Spleen (tissue), 11 donors: ENCODE data around the gene USP16. TPM values are rescaled to one million over a fixed set of nuclear protein-coding genes. Genes with fewer than 3 reads are reported as not detected.

Experiments used
- DNase-seq: peaks from one replicate; pipeline ENCODE4 v3.0.0-alpha.2; 2020
- H3K27ac ChIP-seq, 8 donors: fragments of 200-600 bp; sonication (generic) in 7 of 8; 1 replicate in 4 of 8; 2 replicates in 4 of 8; pipeline versions ENCODE4 v1.5.0 to v1.8.0; 2016 to 2021; ENCODE audit warnings: inconsistent platforms in 4 of 8, mild to moderate bottlenecking in 4 of 8, moderate library complexity in 1 of 8
- H3K27me3 ChIP-seq, 7 donors: fragments of 200-600 bp; sonication (generic) in 6 of 7; replicated peaks in 1 of 7; 1 replicate in 4 of 7; 2 replicates in 3 of 7; pipeline versions ENCODE4 v1.5.0 to v1.8.0; 2016 to 2021; ENCODE audit warnings: inconsistent platforms in 3 of 7, mild to moderate bottlenecking in 1 of 7
- H3K36me3 ChIP-seq, 6 donors: fragments of 200-600 bp; sonication (generic) in 5 of 6; 1 replicate in 4 of 6; 2 replicates in 2 of 6; pipeline versions ENCODE4 v1.5.0 to v1.8.0; 2016 to 2021; ENCODE audit warnings: inconsistent platforms in 2 of 6
- H3K4me1 ChIP-seq, 6 donors: fragments of 200-600 bp; sonication (generic) in 5 of 6; 1 replicate in 3 of 6; 2 replicates in 3 of 6; pipeline versions ENCODE4 v1.5.0 to v1.8.0; 2016 to 2021; ENCODE audit warnings: inconsistent platforms in 3 of 6
- H3K4me3 ChIP-seq, 8 donors: fragments of 200-600 bp; sonication (generic) in 7 of 8; 1 replicate in 4 of 8; 2 replicates in 4 of 8; pipeline versions ENCODE4 v1.5.0 to v1.8.0; 2016 to 2021; ENCODE audit warnings: inconsistent platforms in 4 of 8, mild to moderate bottlenecking in 4 of 8, moderate library complexity in 2 of 8
- H3K9me3 ChIP-seq, 8 donors: fragments of 200-600 bp; sonication (generic) in 7 of 8; 1 replicate in 4 of 8; 2 replicates in 4 of 8; pipeline versions ENCODE4 v1.5.0 to v1.8.0; 2016 to 2021; ENCODE audit warnings: inconsistent platforms in 4 of 8
- POLR2A ChIP-seq, 3 donors: fragments of 450-650 bp; IDR thresholded peaks; one replicate each; pipeline ENCODE4 v1.5.1; 2017; ENCODE audit warnings: antibody characterized with exemption in 3 of 3, mild to moderate bottlenecking in 1 of 3
- POLR2AphosphoS5 ChIP-seq, 3 donors: sonication (generic); formaldehyde crosslinking; IDR thresholded peaks; one replicate each; pipeline ENCODE4 v1.5.1; 2017; ENCODE audit warnings: antibody characterized with exemption in 3 of 3
- WGBS, 5 donors: extraction: QIAGEN DNeasy Blood & Tissue Kit in 3 of 5; methylation state at CpG; one replicate each; pipeline versions ENCODE4 v1.1.5 to v1.1.7; 2013 to 2018; 5-methylcytosine and 5-hydroxymethylcytosine counted together
- intact Hi-C: fragments of 100-400 bp; cut with DNase I; formaldehyde crosslinking; loops from one replicate; pipeline ENCODE4 v1.15.0; 2023; ENCODE audit warnings: low total_unique reads
- polyA plus RNA-seq, 3 donors: library from polyadenylated mRNA; stranded (reverse); fragments of 200-250 nt; gene quantifications; one replicate each; pipeline ENCODE4 v1.2.1, GENCODE V29; 2013
- total RNA-seq, 7 donors: library from RNA; depleted of rRNA in 3 of 7; stranded (reverse); fragments of >200 nt in 3 of 7; fragmentation: NEBNext Ultra II Directional in 4 of 7; extraction: Animal tissue kit (Norgen Biotek cat#: 25700) in 4 of 7; gene quantifications; one replicate each; pipeline versions ENCODE4 v1.1.0 to v1.2.1, GENCODE V29; 2016 to 2021
- TF ChIP-seq, protein P1 (sequence below), 11 experiments: fragments of 200-600 bp in 7 of 11; fragments of 450-650 bp in 4 of 11; sonication (generic) in 4 of 11; IDR thresholded peaks in 8 of 11; conservative IDR thresholded peaks in 3 of 11; 1 replicate in 7 of 11; 2 replicates in 4 of 11; pipeline versions ENCODE4 v1.4.0 to v1.8.0; 2016 to 2021; ENCODE audit warnings: antibody characterized with exemption in 11 of 11, inconsistent platforms in 4 of 11, mild to moderate bottlenecking in 1 of 11
- donor health status: healthy with polysubstance abuse.
- donor health status: DM: no; HTN: no; CAD: no; lungs with moderate emphysema.
- donor health status: DM: no; HTN: no; CAD: no.
- donor health status: Bipolar disorder and iron deficiency.
- donor health status: healthy.
- donor health status: DM: no; HTN: no; CAD: no.
- donor health status: DM: yes; HTN: yes; CAD: no.

USP16 gene
- total and polyA plus RNA-seq, 10 donors: 17.2 to 40.9 (median 35.8) TPM

DNA sequence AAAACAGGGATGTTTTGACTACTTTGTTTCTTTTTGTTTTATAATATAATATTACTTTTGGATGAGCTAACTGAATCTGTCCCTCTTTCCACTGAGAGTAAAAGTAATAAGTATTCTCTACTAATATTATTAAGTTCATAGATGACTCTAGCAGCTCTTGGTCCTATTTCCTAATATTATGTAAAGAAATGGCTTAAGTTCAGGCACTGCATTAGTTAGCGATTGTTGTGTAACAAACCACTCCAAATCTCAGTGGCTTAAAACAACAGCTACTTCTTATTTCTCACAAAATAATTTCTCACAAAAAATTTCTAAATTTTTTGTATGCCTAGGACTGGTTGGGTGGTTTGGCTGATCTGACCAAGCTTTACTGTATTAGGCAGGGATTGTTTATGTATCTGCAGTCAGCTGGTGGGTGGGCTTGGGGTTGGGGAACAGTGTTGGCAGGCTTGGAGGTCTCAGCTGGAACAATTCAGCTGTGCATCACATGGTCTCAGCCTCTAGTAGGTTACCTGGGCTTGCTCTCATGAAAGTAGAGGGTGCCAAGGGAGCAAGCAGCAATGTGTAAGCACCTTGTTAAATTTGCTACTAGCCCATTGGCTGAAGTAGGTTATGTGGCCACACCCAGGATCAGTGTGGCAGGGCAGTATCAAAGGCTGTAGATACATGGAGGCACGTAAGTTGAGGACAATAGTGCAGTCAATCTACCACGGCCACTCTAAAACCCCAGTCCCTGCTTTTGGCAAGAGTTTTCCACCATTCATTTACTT is 57.8 kb downstream of the USP16 start:
- intact Hi-C loops: loop anchor here (10.0 kb wide), 1 partner anchor 213 kb away; the partner anchor contains the start of gene BACH1
- no peaks in the 10 kb centered on the region for H3K27me3 ChIP-seq
- H3K4me1 ChIP-seq: peaks cover 8 to 49% (median 34%) of the 10 kb centered on the region in 6 donors
- 74 to 94% (median 85%) methylated on average over 3 of the region's 3 CpGs for WGBS, 5 donors
- no peak for DNase-seq
- no peak overlapping the region for H3K4me3 ChIP-seq
- no peaks in the 10 kb centered on the region for H3K9me3 ChIP-seq
- H3K27ac ChIP-seq: peak overlapping the region in 1 of 8 donors; percentile 28
- H3K36me3 ChIP-seq: peaks cover 0 to 11% (median 0%) of the 10 kb centered on the region in 6 donors
- TF ChIP-seq POLR2A (IDR thresholded peaks at IDR 0.05): no peak
- TF ChIP-seq POLR2AphosphoS5 (IDR thresholded peaks at IDR 0.05): no peak
- TF ChIP-seq, protein P1, sequence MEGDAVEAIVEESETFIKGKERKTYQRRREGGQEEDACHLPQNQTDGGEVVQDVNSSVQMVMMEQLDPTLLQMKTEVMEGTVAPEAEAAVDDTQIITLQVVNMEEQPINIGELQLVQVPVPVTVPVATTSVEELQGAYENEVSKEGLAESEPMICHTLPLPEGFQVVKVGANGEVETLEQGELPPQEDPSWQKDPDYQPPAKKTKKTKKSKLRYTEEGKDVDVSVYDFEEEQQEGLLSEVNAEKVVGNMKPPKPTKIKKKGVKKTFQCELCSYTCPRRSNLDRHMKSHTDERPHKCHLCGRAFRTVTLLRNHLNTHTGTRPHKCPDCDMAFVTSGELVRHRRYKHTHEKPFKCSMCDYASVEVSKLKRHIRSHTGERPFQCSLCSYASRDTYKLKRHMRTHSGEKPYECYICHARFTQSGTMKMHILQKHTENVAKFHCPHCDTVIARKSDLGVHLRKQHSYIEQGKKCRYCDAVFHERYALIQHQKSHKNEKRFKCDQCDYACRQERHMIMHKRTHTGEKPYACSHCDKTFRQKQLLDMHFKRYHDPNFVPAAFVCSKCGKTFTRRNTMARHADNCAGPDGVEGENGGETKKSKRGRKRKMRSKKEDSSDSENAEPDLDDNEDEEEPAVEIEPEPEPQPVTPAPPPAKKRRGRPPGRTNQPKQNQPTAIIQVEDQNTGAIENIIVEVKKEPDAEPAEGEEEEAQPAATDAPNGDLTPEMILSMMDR (IDR thresholded peaks at IDR 0.05 in 8 of 11, conservative IDR thresholded peaks at IDR 0.05 in 3 of 11): no peak

DNA sequence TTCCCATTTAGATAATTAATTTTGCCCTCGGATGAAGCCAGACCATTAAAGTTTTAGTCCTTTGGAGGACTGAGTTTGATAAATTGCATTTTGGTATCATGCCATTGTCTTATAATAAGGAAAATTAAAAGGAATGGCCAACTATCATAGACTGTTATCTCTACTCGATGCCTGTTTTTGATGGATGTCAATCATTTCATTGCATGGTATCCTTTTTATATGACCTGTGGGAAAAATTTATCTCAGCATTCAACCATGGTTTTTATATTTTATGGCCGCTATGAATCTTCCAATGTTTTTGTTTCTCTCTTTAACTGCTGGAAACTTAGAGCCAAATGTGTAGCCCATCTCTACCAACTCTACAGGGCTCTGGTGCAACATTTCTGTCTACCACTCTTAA is 58.8 kb downstream of the USP16 start:
- Histone ChIP-seq H3K9me3 (no peaks in the 10 kb centered on the region), H3K27ac (no peak overlapping the region), H3K4me1 (peaks cover 8 to 40% (median 28%) of the 10 kb centered on the region in 6 donors), H3K36me3 (peaks cover 0 to 11% (median 1%) of the 10 kb centered on the region in 6 donors), H3K4me3 (no peak overlapping the region), H3K27me3 (no peaks in the 10 kb centered on the region)
- 89 to 96% (median 94%) methylated on average over 3 of the region's 3 CpGs for WGBS, 5 donors
- TF ChIP-seq, protein P1 (IDR thresholded peaks at IDR 0.05 in 8 of 11, conservative IDR thresholded peaks at IDR 0.05 in 3 of 11): no peak
- no peak for TF ChIP-seq POLR2A (IDR thresholded peaks at IDR 0.05)
- no peak for TF ChIP-seq POLR2AphosphoS5 (IDR thresholded peaks at IDR 0.05)
- intact Hi-C loops: loop anchor here (10.0 kb wide), 1 partner anchor 211 kb away; the partner anchor contains the start of gene BACH1
- no peak for DNase-seq

DNA sequence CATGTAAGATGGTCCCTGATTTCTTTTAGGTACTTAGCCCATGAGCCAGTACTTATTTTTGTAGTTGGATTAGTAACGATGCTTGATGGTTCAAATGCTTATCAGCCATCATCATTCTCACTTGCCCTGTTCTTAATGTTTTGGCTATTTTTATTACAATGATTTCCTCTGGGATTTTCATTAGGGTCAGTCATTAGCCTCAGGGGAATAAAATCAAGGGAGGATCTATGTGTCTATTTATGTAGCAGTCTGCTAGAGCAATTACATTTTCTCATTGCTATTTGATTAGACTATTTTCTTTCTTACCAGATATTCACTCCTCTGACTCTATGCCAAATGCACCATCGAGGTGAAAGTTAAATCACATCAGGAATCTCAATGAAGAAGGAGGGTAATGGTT is 59.9 kb downstream of the USP16 start:
- Histone ChIP-seq H3K4me1 (peaks cover 2 to 32% (median 18%) of the 10 kb centered on the region in 6 donors), H3K4me3 (no peak overlapping the region), H3K9me3 (no peaks in the 10 kb centered on the region), H3K36me3 (peaks cover 0 to 11% (median 1%) of the 10 kb centered on the region in 6 donors), H3K27ac (no peak overlapping the region), H3K27me3 (no peaks in the 10 kb centered on the region)
- 81 to 88% (median 83%) methylated on average over 2 of the region's 2 CpGs for WGBS, 5 donors
- intact Hi-C loops: loop anchor here (10.0 kb wide), 1 partner anchor 210 kb away; the partner anchor contains the start of gene BACH1
- no peak for DNase-seq
- TF ChIP-seq, protein P1 (IDR thresholded peaks at IDR 0.05 in 8 of 11, conservative IDR thresholded peaks at IDR 0.05 in 3 of 11): no peak

DNA sequence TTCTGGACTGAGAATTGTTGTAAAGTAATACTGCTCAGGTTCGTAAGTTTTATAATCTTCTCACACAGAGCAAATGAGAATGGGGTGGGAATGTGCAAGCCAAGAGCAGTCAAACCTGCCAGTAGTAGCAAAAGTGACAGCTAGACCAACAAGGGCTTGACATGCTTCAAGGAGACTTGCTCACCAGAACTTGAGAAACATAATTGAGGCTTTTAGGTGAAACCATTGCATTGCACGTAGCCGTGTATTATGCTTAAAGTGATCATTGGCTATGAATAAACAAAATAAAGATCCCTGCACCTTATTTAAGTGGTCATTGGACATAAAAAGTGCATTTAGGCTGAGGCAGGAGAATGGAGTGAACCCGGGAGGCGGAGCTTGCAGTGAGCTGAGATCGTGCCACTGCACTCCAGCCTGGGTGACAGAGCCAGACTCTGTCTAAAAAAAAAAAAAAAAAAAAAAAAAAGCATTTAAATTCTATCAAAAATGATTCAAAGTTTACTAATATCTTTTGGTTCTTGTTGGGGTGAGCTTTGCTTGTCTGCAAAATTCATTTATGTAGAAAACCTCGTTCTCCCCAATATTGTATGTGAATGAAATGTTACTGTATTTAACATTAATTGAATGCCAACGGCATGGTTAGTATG is 60.8 kb downstream of the USP16 start:
- intact Hi-C loops: loop anchor here (10.0 kb wide), 1 partner anchor 210 kb away; the partner anchor contains the start of gene BACH1
- H3K27me3 ChIP-seq: no peaks in the 10 kb centered on the region
- DNase-seq: no peak
- 89 to 95% (median 94%) methylated on average over 8 of the region's 8 CpGs for WGBS, 5 donors
- H3K4me3 ChIP-seq: no peak overlapping the region
- H3K27ac ChIP-seq: no peak overlapping the region
- peaks cover 0 to 32% (median 10%) of the 10 kb centered on the region in 6 donors for H3K4me1 ChIP-seq
- peaks cover 0 to 11% (median 1%) of the 10 kb centered on the region in 6 donors for H3K36me3 ChIP-seq
- no peak for TF ChIP-seq POLR2AphosphoS5 (IDR thresholded peaks at IDR 0.05)
- H3K9me3 ChIP-seq: no peaks in the 10 kb centered on the region
